ENCODE results near the gene PARVA. TPM values are rescaled to one million over a fixed set of nuclear protein-coding genes. Genes with fewer than 3 reads are reported as not detected.

PARVA gene, protein sequence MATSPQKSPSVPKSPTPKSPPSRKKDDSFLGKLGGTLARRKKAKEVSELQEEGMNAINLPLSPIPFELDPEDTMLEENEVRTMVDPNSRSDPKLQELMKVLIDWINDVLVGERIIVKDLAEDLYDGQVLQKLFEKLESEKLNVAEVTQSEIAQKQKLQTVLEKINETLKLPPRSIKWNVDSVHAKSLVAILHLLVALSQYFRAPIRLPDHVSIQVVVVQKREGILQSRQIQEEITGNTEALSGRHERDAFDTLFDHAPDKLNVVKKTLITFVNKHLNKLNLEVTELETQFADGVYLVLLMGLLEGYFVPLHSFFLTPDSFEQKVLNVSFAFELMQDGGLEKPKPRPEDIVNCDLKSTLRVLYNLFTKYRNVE
- total RNA-seq = under 1 TPM; 0.07 to 0.18 TPM
- polyA plus RNA-seq = 0.59 TPM

DNA sequence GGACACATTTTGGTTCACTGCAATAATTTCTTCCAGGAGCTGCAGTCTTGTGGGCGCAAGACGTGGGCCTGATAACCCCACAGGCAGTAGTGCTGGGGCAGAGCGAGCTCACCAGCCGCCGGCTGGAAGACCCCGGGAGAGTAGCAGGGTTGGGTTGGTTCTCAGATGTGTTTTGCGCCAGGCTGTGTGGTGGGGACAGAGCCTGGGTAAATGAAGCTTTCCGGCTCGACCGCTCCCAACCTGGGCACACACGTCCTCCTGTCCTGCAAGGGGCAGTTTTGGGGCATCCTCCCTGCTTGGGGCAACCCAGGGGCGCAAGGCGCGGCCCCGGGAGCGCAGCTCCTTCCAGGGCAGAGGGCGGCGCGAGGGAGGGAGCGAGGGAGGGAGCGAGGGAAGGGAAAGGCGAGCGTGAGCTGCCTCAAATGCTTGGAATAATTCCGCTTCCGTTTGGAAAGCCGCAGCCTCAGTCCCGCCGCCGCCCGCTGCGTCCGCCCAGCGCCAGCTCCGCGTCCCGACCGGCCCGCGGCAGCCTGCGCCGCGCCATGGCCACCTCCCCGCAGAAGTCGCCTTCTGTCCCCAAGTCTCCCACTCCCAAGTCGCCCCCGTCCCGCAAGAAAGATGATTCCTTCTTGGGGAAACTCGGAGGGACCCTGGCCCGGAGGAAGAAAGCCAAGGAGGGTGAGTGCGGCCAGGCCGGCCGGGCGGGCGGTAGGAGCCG, at the start of gene PARVA:
TSS of gene PARVA (plus strand) at position 466 of the 718 bp plus-strand sequence. CDS start at position 543, 77 bp downstream.
- Mint-ChIP-seq H3K9me3 (peaks cover 0 to 9% (median 0%) of the 10 kb centered on the region in 5 donors), H3K36me3 (peaks cover 0 to 5% (median 0%) of the 10 kb centered on the region in 3 donors), H3K27ac (peak within 1 kb of the TSS; percentile 13 to 93 (median 78)), H3K4me3 (peak within 1 kb of the TSS; percentile 77 to 90 (median 85)), H3K27me3 (peaks cover 22 to 45% of the 10 kb centered on the region in 2 donors), H3K4me1 (peaks cover 14 to 19% (median 17%) of the 10 kb centered on the region in 3 donors)
- ChIA-PET CTCF (interaction anchor here (0.9 to 1.9 kb wide), 5 partner anchors 11 to 46 kb away, joined by 3 to 14 read pairs (median 4); no protein-coding TSS in a partner anchor), POLR2A (interaction anchor here (1.1 to 1.8 kb wide), 2 partner anchors 11 to 15 kb away, joined by 4 to 8 read pairs; no protein-coding TSS in a partner anchor)
- Histone ChIP-seq H3K36me3 (ENCODE audit: insufficient read depth, low read length) (no peaks in the 10 kb centered on the region), H3K27ac (ENCODE audit: low read depth, low read length) (no peak within 1 kb of the TSS), H3K4me1 (ENCODE audit: insufficient read depth, low read length) (no peaks in the 10 kb centered on the region), H3K27me3 (ENCODE audit: insufficient read depth, low read length, poor library complexity, severe bottlenecking) (no peaks in the 10 kb centered on the region), H3K4me3 (ENCODE audit: low read length) (peak within 1 kb of the TSS; percentile 41), H3K9me3 (ENCODE audit: low read length) (no peaks in the 10 kb centered on the region)
- DNase-seq = no peak

DNA sequence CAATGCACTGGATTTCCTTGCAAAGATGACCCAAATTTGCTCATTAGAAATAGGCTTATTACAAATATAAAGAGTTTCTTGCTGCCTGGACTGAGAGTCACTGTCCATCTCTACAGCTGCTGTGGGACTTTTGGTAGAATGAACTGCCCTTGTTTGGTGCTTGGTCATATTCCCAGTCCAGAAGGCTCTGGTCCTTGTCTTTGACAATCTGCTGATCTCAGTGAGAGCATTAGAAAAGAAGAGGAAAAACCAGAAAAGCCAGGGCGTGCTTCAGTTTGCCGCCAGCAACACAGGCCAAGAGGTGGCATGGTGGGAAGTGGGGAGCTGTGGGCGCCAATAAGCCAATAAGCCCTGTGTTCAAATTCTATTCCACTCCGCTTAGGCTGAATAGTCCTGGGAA, 48.2 kb upstream of the PARVA start:
- H3K27ac Mint-ChIP-seq = no peak overlapping the region
- Histone ChIP-seq H3K27ac (ENCODE audit: low read depth, low read length) (no peak overlapping the region), H3K36me3 (ENCODE audit: insufficient read depth, low read length) (no peaks in the 10 kb centered on the region), H3K9me3 (ENCODE audit: low read length) (no peaks in the 10 kb centered on the region), H3K4me3 (ENCODE audit: low read length) (no peak overlapping the region), H3K27me3 (ENCODE audit: insufficient read depth, low read length, poor library complexity, severe bottlenecking) (no peaks in the 10 kb centered on the region), H3K4me1 (ENCODE audit: insufficient read depth, low read length) (no peaks in the 10 kb centered on the region)
- ChIA-PET CTCF (interaction anchor here (3.8 to 5.6 kb wide), 2 partner anchors 51 to 561 kb away, joined by 17 to 66 read pairs; no protein-coding TSS in a partner anchor), POLR2A (no interaction called here)
- no peak for DNase-seq
- H3K27me3 Mint-ChIP-seq = no peaks in the 10 kb centered on the region
- peaks cover 4 to 13% (median 5%) of the 10 kb centered on the region in 3 donors for H3K4me1 Mint-ChIP-seq
- peaks cover 6 to 16% (median 10%) of the 10 kb centered on the region in 3 donors for H3K36me3 Mint-ChIP-seq
- H3K4me3 Mint-ChIP-seq = no peak overlapping the region
- H3K9me3 Mint-ChIP-seq = no peaks in the 10 kb centered on the region

DNA sequence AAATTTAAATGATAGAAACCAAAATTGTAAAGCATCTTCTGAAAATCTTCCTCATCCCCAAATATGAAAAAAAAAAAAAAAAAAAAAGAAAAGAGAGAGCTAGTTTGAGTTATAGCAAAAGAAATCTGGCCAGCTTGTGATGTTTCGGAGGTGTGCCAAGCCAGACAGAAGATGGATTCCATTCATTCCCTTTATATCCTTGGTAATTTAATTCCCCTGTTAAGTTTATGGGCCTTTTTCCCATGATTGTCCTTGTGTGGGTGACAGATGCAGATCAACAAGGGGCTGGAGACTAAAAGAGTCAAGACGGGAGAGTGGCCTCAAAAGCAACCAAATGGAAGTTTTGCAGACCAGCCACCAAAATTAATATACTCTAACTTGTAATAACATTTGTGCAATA, 47.6 kb upstream of the PARVA start:
- no peak for DNase-seq
- POLR2A ChIA-PET = no interaction called here
- H3K4me1 Mint-ChIP-seq = peaks cover 4 to 13% (median 5%) of the 10 kb centered on the region in 3 donors
- peak overlapping the region in 1 of 8 donors; percentile 58 for H3K27ac Mint-ChIP-seq
- no peak overlapping the region for H3K27ac ChIP-seq (ENCODE audit: low read depth, low read length)
- CTCF ChIA-PET = interaction anchor here (1.9 to 5.6 kb wide), 3 partner anchors 33 to 560 kb away, joined by 7 to 66 read pairs (median 17); no protein-coding TSS in a partner anchor
- no peaks in the 10 kb centered on the region for H3K36me3 ChIP-seq (ENCODE audit: insufficient read depth, low read length)
- H3K9me3 ChIP-seq (ENCODE audit: low read length) = no peaks in the 10 kb centered on the region
- peaks cover 0 to 10% (median 4%) of the 10 kb centered on the region in 3 donors for H3K36me3 Mint-ChIP-seq
- H3K9me3 Mint-ChIP-seq = no peaks in the 10 kb centered on the region
- H3K4me1 ChIP-seq (ENCODE audit: insufficient read depth, low read length) = no peaks in the 10 kb centered on the region
- H3K27me3 Mint-ChIP-seq = no peaks in the 10 kb centered on the region
- H3K4me3 ChIP-seq (ENCODE audit: low read length) = no peak overlapping the region
- H3K27me3 ChIP-seq (ENCODE audit: insufficient read depth, low read length, poor library complexity, severe bottlenecking) = no peaks in the 10 kb centered on the region
- no peak overlapping the region for H3K4me3 Mint-ChIP-seq

DNA sequence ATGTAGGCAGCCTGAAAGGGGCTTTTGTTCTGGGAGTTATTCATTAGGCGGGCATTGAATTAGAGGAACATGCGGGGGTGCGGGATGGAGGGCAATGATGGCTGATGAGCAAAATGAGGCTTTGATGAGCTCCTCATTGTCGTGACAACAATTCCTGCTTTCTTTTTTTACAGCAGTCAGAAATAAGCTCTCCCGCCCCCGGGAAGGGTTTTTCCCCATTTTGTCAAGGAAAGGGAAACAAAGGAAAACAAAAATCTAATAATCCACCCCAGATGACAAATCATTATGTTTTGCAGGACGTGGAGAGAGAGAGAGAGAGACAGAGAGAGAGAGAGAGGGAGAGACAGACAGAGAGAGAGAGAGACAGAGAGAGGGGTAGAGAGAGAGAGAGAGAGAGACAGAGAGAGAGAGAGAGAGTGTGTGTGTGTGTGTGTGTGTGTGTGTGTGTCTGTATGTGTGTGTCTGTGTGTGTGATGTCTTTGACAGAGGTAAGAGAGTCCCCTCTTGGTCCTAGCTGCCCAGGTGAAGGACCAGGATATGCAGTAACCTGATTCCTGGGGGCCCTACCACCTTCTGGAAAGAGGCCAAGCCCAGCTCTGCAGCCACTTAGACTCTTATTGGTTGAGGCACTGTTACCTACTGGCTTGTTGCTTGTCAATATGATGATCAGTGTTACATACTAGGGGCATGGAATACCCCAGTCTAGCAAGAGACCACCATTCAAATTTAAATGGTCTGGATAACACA, 46.7 kb upstream of the PARVA start:
- H3K9me3 ChIP-seq (ENCODE audit: low read length) = no peaks in the 10 kb centered on the region
- no peak overlapping the region for H3K27ac ChIP-seq (ENCODE audit: low read depth, low read length)
- Mint-ChIP-seq H3K27me3 (no peaks in the 10 kb centered on the region), H3K36me3 (peaks cover 0 to 7% (median 3%) of the 10 kb centered on the region in 3 donors), H3K27ac (peak overlapping the region in 1 of 8 donors; percentile 73), H3K9me3 (no peaks in the 10 kb centered on the region), H3K4me3 (no peak overlapping the region), H3K4me1 (peaks cover 4 to 13% (median 5%) of the 10 kb centered on the region in 3 donors)
- no peak for DNase-seq
- no peaks in the 10 kb centered on the region for H3K4me1 ChIP-seq (ENCODE audit: insufficient read depth, low read length)
- ChIA-PET POLR2A (interaction anchor here (0.6 kb wide), 1 partner anchor 1292 kb away, joined by 3 read pairs; no protein-coding TSS in a partner anchor), CTCF (interaction anchor here (0.6 to 5.6 kb wide), 23 partner anchors 8 to 568 kb away, joined by 3 to 66 read pairs (median 5); partner anchors contain the start of gene PARVA)
- no peak overlapping the region for H3K4me3 ChIP-seq (ENCODE audit: low read length)
- H3K27me3 ChIP-seq (ENCODE audit: insufficient read depth, low read length, poor library complexity, severe bottlenecking) = no peaks in the 10 kb centered on the region
- no peaks in the 10 kb centered on the region for H3K36me3 ChIP-seq (ENCODE audit: insufficient read depth, low read length)

DNA sequence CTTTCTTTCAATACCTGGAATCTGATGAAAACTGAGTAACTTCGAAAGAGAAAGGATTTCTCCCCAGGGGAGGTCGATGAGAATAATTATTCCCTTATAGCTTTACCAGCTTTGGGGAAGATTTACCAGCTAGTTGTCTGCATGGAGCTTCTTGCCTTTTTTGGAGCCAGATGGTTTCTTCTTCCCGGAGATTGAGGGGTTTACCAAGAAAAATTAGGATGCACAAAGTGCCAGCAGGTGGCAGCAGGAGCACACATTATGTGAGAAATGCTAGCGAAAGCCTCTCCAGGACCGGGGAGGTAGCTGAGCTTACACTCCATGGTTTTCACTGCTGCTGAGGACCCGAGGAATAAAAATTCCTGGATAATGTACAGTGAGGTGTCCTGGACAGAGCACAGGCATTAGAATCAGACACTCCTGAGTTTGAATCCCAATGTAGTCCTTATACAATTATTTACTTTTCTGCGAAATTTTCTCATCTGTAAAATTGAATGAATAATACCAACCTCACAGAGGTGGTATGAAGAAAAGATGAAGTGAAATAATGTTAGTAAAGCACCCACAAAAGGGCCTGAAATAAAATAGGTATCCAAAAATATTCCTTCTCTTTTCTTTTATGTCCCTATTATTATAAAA, 46.0 kb upstream of the PARVA start:
- Histone ChIP-seq H3K9me3 (ENCODE audit: low read length) (no peaks in the 10 kb centered on the region), H3K4me1 (ENCODE audit: insufficient read depth, low read length) (no peaks in the 10 kb centered on the region), H3K27ac (ENCODE audit: low read depth, low read length) (no peak overlapping the region), H3K36me3 (ENCODE audit: insufficient read depth, low read length) (no peaks in the 10 kb centered on the region), H3K4me3 (ENCODE audit: low read length) (no peak overlapping the region), H3K27me3 (ENCODE audit: insufficient read depth, low read length, poor library complexity, severe bottlenecking) (no peaks in the 10 kb centered on the region)
- H3K4me3 Mint-ChIP-seq = no peak overlapping the region
- peaks cover 0 to 4% (median 3%) of the 10 kb centered on the region in 3 donors for H3K36me3 Mint-ChIP-seq
- no peaks in the 10 kb centered on the region for H3K27me3 Mint-ChIP-seq
- DNase-seq = peak; percentile 50 to 77 (median 63)
- H3K4me1 Mint-ChIP-seq = peaks cover 4 to 13% (median 5%) of the 10 kb centered on the region in 3 donors
- no peaks in the 10 kb centered on the region for H3K9me3 Mint-ChIP-seq
- ChIA-PET CTCF (interaction anchor here (0.6 to 5.6 kb wide), 24 partner anchors 9 to 567 kb away, joined by 3 to 66 read pairs (median 5); partner anchors contain the start of gene PARVA), POLR2A (interaction anchor here (0.6 kb wide), 1 partner anchor 1291 kb away, joined by 3 read pairs; no protein-coding TSS in a partner anchor)
- H3K27ac Mint-ChIP-seq = no peak overlapping the region

DNA sequence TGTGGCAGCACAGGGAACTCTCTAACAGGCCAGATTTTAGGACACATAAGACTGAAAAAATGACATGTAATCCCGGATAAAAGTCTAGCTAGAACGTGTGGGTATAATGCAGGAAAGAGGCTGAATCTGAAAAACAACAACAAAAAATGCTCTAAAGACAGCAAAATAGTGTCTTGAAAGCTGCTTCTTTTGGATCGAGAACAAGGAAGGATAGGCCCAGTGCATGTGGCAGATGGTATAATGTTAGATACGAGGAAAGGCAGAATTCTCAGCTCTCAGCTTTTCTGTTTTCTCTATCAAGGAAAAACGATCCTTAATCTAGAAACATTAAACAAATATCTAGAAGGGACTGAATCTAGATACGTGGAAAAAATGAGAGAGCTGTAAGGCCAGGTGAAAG, 33.8 kb upstream of the PARVA start:
- Mint-ChIP-seq H3K9me3 (peaks cover 0 to 3% (median 0%) of the 10 kb centered on the region in 5 donors), H3K27ac (no peak overlapping the region), H3K4me1 (peaks cover 0 to 3% (median 0%) of the 10 kb centered on the region in 3 donors), H3K4me3 (no peak overlapping the region), H3K27me3 (peaks cover 0 to 3% of the 10 kb centered on the region in 2 donors), H3K36me3 (peaks cover 0 to 16% (median 6%) of the 10 kb centered on the region in 3 donors)
- Histone ChIP-seq H3K4me3 (ENCODE audit: low read length) (no peak overlapping the region), H3K4me1 (ENCODE audit: insufficient read depth, low read length) (no peaks in the 10 kb centered on the region), H3K27me3 (ENCODE audit: insufficient read depth, low read length, poor library complexity, severe bottlenecking) (no peaks in the 10 kb centered on the region), H3K27ac (ENCODE audit: low read depth, low read length) (no peak overlapping the region), H3K36me3 (ENCODE audit: insufficient read depth, low read length) (no peaks in the 10 kb centered on the region), H3K9me3 (ENCODE audit: low read length) (no peaks in the 10 kb centered on the region)
- DNase-seq = no peak
- CTCF ChIA-PET = no interaction called here
- POLR2A ChIA-PET = no interaction called here

DNA sequence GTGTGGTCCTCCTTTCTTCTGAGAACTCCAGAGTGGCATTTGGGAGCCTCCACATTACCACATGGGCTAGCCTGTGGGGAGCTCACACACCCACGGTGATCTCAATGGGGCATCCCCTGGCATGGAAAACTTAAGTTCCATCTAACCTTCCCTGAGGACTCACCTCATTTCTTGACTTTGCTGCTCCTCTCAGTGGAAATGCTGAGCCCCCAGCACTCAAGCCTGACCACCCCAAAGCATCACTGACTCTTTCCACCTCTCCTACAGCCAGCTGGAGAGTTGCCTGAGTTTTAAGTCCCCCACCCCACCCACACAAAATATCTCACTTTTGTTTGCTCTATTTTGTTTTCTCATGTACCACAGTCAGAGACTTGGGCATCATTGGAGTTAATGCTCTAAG, 23.8 kb upstream of the PARVA start:
- DNase-seq = no peak
- Histone ChIP-seq H3K4me1 (ENCODE audit: insufficient read depth, low read length) (peaks cover 24% of the 10 kb centered on the region), H3K27ac (ENCODE audit: low read depth, low read length) (no peak overlapping the region), H3K36me3 (ENCODE audit: insufficient read depth, low read length) (no peaks in the 10 kb centered on the region), H3K9me3 (ENCODE audit: low read length) (no peaks in the 10 kb centered on the region), H3K4me3 (ENCODE audit: low read length) (no peak overlapping the region), H3K27me3 (ENCODE audit: insufficient read depth, low read length, poor library complexity, severe bottlenecking) (no peaks in the 10 kb centered on the region)
- ChIA-PET POLR2A (no interaction called here), CTCF (interaction anchor here (1.3 kb wide), 1 partner anchor 22 kb away, joined by 3 read pairs; no protein-coding TSS in a partner anchor)
- Mint-ChIP-seq H3K27me3 (peaks cover 0 to 1% of the 10 kb centered on the region in 2 donors), H3K9me3 (no peaks in the 10 kb centered on the region), H3K27ac (no peak overlapping the region), H3K36me3 (peaks cover 1 to 14% (median 2%) of the 10 kb centered on the region in 3 donors), H3K4me3 (no peak overlapping the region), H3K4me1 (peaks cover 20 to 35% (median 34%) of the 10 kb centered on the region in 3 donors)
